ENCODE results near the gene USH1G.

Gene USH1G

DNA sequence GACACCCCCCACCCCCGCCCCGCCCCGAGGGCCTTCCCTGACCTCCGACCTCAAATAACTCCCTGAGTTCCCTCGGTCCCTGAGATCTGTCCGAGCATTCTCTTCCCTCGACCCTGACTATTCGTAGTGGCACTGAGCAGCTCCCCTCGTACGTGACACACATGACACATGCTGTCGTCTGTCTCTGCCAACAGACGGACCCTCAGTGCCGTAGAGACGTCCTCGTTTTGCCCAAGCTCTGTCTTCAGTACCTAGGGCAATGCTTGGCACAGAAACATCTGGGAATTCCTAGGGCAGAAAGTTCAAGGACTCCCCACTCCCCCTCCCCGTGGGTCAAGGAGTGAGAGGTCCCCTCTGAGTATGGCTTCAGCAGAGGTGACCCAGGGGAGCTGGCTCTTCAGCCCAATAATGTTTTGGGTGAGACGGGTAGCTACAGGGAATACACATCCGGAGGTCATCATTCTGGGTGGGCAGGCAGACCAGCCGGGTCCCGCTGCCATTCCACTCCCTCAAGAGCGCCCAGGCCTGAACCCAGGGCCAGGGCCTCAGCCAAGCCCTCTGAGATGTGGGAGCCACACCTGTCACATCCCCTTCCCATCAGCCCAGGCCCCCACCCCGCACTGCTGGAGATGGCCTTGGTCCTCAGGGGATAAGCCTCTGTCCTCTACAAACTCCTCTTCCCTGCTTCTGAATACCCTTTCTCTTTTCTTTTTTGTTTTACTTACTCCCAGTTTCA, 29.0 kb downstream of the USH1G start:
- H2AFZ ChIP-seq (ENCODE audit: low read depth, low read length, severe bottlenecking): no peak overlapping the region
- H3K27me3 ChIP-seq (ENCODE audit: low read length): no peaks in the 10 kb centered on the region
- H3K4me2 ChIP-seq (ENCODE audit: low read depth, low read length, poor library complexity, severe bottlenecking): no peak overlapping the region
- TF ChIP-seq, protein P1, sequence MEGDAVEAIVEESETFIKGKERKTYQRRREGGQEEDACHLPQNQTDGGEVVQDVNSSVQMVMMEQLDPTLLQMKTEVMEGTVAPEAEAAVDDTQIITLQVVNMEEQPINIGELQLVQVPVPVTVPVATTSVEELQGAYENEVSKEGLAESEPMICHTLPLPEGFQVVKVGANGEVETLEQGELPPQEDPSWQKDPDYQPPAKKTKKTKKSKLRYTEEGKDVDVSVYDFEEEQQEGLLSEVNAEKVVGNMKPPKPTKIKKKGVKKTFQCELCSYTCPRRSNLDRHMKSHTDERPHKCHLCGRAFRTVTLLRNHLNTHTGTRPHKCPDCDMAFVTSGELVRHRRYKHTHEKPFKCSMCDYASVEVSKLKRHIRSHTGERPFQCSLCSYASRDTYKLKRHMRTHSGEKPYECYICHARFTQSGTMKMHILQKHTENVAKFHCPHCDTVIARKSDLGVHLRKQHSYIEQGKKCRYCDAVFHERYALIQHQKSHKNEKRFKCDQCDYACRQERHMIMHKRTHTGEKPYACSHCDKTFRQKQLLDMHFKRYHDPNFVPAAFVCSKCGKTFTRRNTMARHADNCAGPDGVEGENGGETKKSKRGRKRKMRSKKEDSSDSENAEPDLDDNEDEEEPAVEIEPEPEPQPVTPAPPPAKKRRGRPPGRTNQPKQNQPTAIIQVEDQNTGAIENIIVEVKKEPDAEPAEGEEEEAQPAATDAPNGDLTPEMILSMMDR (IDR thresholded peaks at IDR 0.05; ENCODE audit: insufficient read depth, low read length, poor library complexity, severe bottlenecking): no peak
- TF ChIP-seq EZH2phosphoT487 (conservative IDR thresholded peaks at IDR 0.05; ENCODE audit: low read length): no peak
- no peaks in the 10 kb centered on the region for H3F3A ChIP-seq (ENCODE audit: insufficient read depth)
- H3K9ac ChIP-seq (ENCODE audit: low read length): no peak overlapping the region
- no peak overlapping the region for H3K4me3 ChIP-seq (ENCODE audit: insufficient read depth, low read length, poor library complexity, severe bottlenecking)
- H3K27ac ChIP-seq (ENCODE audit: low read depth, low read length): no peak overlapping the region
- no peaks in the 10 kb centered on the region for H3K9me2 ChIP-seq (replicated peaks; ENCODE audit: insufficient read depth, low read length)
- H3K79me2 ChIP-seq (ENCODE audit: insufficient read depth, low read length): no peaks in the 10 kb centered on the region
- no peaks in the 10 kb centered on the region for H3K36me3 ChIP-seq (ENCODE audit: low read length)
- no peaks in the 10 kb centered on the region for H3K9me3 ChIP-seq (ENCODE audit: insufficient read depth, low read length)
- H4K20me1 ChIP-seq (ENCODE audit: low read depth, low read length): no peaks in the 10 kb centered on the region

DNA sequence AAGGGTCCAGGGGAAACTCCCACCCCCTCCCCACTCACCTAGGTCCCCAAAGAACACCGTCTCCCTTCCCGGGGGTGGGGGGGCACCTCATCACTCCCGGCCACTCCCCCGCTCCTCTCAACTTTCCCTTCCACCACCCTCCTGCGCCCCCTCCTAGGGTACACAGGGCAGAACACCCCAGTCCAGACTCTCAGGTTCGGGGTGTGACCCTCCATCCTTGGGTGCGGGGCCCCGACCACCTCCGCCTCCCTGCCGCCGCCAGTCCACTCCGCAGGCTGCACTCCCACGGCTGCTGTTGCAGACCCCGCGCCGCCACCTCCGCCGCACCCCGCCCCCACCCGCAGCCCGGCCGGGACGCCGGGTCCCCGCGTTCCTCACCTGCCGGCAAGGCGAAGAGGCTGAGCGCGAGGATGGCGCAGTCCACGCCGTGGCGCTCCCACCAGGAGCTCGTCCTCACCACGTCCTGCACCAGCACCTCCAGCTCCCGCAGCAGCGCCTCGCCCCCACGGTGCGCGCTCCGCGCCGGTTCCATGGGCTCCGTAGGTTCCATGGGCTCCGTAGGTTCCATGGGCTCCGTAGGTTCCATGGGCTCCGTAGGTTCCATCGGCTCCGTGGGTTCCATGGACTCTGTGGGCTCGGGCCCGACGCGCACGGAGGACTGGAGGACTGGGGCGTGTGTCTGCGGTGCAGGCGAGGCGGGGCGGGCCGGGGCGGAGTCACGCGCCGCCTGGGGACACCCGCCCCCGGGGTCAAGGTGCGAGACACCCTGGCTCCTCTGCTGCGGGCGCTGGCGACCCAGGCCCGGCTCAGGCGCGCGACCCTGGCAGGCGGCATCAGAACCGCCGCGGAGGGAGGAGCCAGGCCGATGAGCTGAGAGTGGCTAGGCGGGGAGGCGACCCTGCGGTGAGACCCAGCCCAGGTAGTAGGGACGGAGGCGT, 29.8 kb downstream of the USH1G start, which contains the start of gene FADS6:
Gene FADS6 (minus strand): TSS at position 660 of the 938 bp plus-strand sequence. CDS start 38 bp downstream, at position 622.
- H3K27ac ChIP-seq (ENCODE audit: low read depth, low read length): no peak within 1 kb of the TSS
- TF ChIP-seq, protein P1 (IDR thresholded peaks at IDR 0.05; ENCODE audit: insufficient read depth, low read length, poor library complexity, severe bottlenecking): no peak
- TF ChIP-seq EZH2phosphoT487 (conservative IDR thresholded peaks at IDR 0.05; ENCODE audit: low read length): no peak
- H3F3A ChIP-seq (ENCODE audit: insufficient read depth): no peaks in the 10 kb centered on the region
- H3K36me3 ChIP-seq (ENCODE audit: low read length): no peaks in the 10 kb centered on the region
- no peaks in the 10 kb centered on the region for H4K20me1 ChIP-seq (ENCODE audit: low read depth, low read length)
- no peak within 1 kb of the TSS for H3K9ac ChIP-seq (ENCODE audit: low read length)
- H2AFZ ChIP-seq (ENCODE audit: low read depth, low read length, severe bottlenecking): no peak within 1 kb of the TSS
- H3K79me2 ChIP-seq (ENCODE audit: insufficient read depth, low read length): no peaks in the 10 kb centered on the region
- no peaks in the 10 kb centered on the region for H3K9me2 ChIP-seq (replicated peaks; ENCODE audit: insufficient read depth, low read length)
- H3K4me3 ChIP-seq (ENCODE audit: insufficient read depth, low read length, poor library complexity, severe bottlenecking): no peak within 1 kb of the TSS
- no peak within 1 kb of the TSS for H3K4me2 ChIP-seq (ENCODE audit: low read depth, low read length, poor library complexity, severe bottlenecking)
- H3K27me3 ChIP-seq (ENCODE audit: low read length): no peaks in the 10 kb centered on the region
- H3K9me3 ChIP-seq (ENCODE audit: insufficient read depth, low read length): no peaks in the 10 kb centered on the region

DNA sequence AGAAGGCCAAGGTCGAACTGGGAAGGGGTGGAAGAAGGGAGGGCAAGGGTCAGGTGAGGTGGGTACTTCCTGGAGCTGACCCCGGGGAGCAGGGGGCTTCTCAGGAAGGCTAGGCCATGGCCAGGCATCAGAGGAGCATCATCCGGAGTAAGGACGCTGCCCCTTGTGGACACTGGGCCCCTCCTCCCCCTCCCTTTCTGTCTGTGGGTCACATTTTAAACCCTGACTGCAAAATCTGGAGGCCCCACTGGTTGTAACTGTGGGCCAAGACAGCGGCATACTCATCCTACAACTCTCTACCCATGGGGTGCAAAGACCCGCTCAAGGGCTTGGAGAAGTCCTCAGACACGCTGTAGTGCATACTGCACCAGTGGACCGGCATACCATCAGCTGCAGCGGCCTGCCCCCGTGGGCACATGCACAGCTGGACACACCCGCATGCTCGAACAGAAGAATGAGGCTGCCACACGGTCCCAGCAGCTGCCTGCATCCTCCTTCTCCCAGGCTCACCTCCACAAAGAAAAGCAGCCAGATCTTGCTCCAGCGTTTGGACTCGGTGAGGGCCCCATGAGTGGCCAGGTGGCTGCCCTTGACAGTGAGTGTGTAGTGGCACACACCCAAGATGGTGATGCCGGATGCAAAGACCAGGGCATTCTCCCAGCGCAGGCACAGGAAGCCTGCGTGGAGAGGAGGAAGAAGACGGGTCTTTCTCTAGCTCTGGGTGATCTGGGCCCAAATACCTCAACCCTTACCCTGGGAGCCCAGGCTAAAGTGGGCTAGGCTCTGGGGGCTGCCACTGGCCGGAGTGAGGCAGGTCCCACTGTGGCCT, 30.8 kb downstream of the USH1G start:
- no peak overlapping the region for H3K4me2 ChIP-seq (ENCODE audit: low read depth, low read length, poor library complexity, severe bottlenecking)
- H3K79me2 ChIP-seq (ENCODE audit: insufficient read depth, low read length): no peaks in the 10 kb centered on the region
- no peaks in the 10 kb centered on the region for H3K36me3 ChIP-seq (ENCODE audit: low read length)
- no peaks in the 10 kb centered on the region for H3K9me3 ChIP-seq (ENCODE audit: insufficient read depth, low read length)
- no peaks in the 10 kb centered on the region for H3K27me3 ChIP-seq (ENCODE audit: low read length)
- H3K4me3 ChIP-seq (ENCODE audit: insufficient read depth, low read length, poor library complexity, severe bottlenecking): no peak overlapping the region
- no peak overlapping the region for H2AFZ ChIP-seq (ENCODE audit: low read depth, low read length, severe bottlenecking)
- no peak overlapping the region for H3K9ac ChIP-seq (ENCODE audit: low read length)
- H3F3A ChIP-seq (ENCODE audit: insufficient read depth): no peaks in the 10 kb centered on the region
- no peaks in the 10 kb centered on the region for H4K20me1 ChIP-seq (ENCODE audit: low read depth, low read length)
- no peak overlapping the region for H3K27ac ChIP-seq (ENCODE audit: low read depth, low read length)
- TF ChIP-seq EZH2phosphoT487 (conservative IDR thresholded peaks at IDR 0.05; ENCODE audit: low read length): no peak
- TF ChIP-seq, protein P1 (IDR thresholded peaks at IDR 0.05; ENCODE audit: insufficient read depth, low read length, poor library complexity, severe bottlenecking): no peak
- no peaks in the 10 kb centered on the region for H3K9me2 ChIP-seq (replicated peaks; ENCODE audit: insufficient read depth, low read length)
